Loucy (cell line): ENCODE results near the gene DNAL4.

ENCODE experiments used
- H2AFZ ChIP-seq: fragments of 200-600 bp; sonication (generic); 2 replicates; pipeline ENCODE4 v1.6.0; 2016; ENCODE audit warnings: antibody characterized with exemption, mild to moderate bottlenecking, low read length, moderate library complexity
- H3F3A ChIP-seq: fragments of 200-600 bp; 2 replicates; pipeline ENCODE4 v1.6.0; 2016; ENCODE audit warnings: antibody characterized with exemption, low read depth, mild to moderate bottlenecking
- H3K27me3 ChIP-seq: fragments of 200-600 bp; sonication (generic); 2 replicates; pipeline ENCODE4 v1.6.1; 2014; ENCODE audit warnings: low read length, mild to moderate bottlenecking; ENCODE audit not compliant: insufficient read depth, poor library complexity, severe bottlenecking
- H3K36me3 ChIP-seq: fragments of 200-600 bp; sonication (generic); 2 replicates; pipeline ENCODE4 v1.6.1; 2016; ENCODE audit warnings: low read length; ENCODE audit not compliant: insufficient read depth
- H3K4me1 ChIP-seq: fragments of 200-600 bp; sonication (generic); 2 replicates; pipeline ENCODE4 v1.5.1; 2014; ENCODE audit warnings: low read length, mild to moderate bottlenecking; ENCODE audit not compliant: insufficient read depth, poor library complexity, severe bottlenecking
- H3K4me2 ChIP-seq: fragments of 200-600 bp; sonication (generic); 2 replicates; pipeline ENCODE4 v1.6.0; 2014; ENCODE audit warnings: antibody characterized with exemption, low read length, low read depth, mild to moderate bottlenecking; ENCODE audit not compliant: poor library complexity, severe bottlenecking
- H3K4me3 ChIP-seq: fragments of 200-600 bp; sonication (generic); 2 replicates; pipeline ENCODE4 v1.5.1; 2014; ENCODE audit warnings: low read length, mild to moderate bottlenecking, mixed read lengths; ENCODE audit not compliant: poor library complexity, severe bottlenecking
- H3K79me2 ChIP-seq: fragments of 200-600 bp; sonication (generic); 2 replicates; pipeline ENCODE4 v1.6.1; 2014; ENCODE audit warnings: low read length; ENCODE audit not compliant: insufficient read depth
- H3K9ac ChIP-seq: fragments of 200-600 bp; sonication (generic); 2 replicates; pipeline ENCODE4 v1.6.0; 2014; ENCODE audit warnings: mild to moderate bottlenecking, low read depth, low read length, moderate library complexity; ENCODE audit not compliant: poor library complexity, severe bottlenecking
- H3K9me2 ChIP-seq: fragments of 200-600 bp; sonication (generic); replicated peaks from 2 replicates; pipeline ENCODE4 v1.6.1; 2016; ENCODE audit warnings: low read depth, low read length, mixed read lengths
- H3K9me3 ChIP-seq: fragments of 200-600 bp; sonication (generic); 2 replicates; pipeline ENCODE4 v1.6.1; 2014; ENCODE audit warnings: mild to moderate bottlenecking, antibody characterized with exemption, low read length, low read depth; ENCODE audit not compliant: insufficient read depth
- H4K20me1 ChIP-seq: fragments of 200-600 bp; sonication (generic); 2 replicates; pipeline ENCODE4 v1.6.0; 2014; ENCODE audit warnings: antibody characterized with exemption, low read length, mild to moderate bottlenecking; ENCODE audit not compliant: insufficient read depth, poor library complexity, severe bottlenecking
- CTCF ChIP-seq: fragments of 200-600 bp; sonication (generic); conservative IDR thresholded peaks from 2 replicates; pipeline ENCODE4 v1.5.1; 2014; ENCODE audit warnings: mild to moderate bottlenecking, antibody characterized with exemption, low read length
- EZH2phosphoT487 ChIP-seq: fragments of 200-600 bp; IDR thresholded peaks from 2 replicates; pipeline ENCODE4 v1.6.1; 2018; ENCODE audit warnings: antibody characterized with exemption, mild to moderate bottlenecking, moderate library complexity, borderline replicate concordance

DNAL4 gene

GRCh38 chr22:38841635-38842034 is 47.7 kb upstream of the DNAL4 start:
- H3K79me2 ChIP-seq: 0 out of 2 replicates have a peak, but pooled peaks cover 6% of the 10 kb centered on the region
- no peaks in the 10 kb centered on the region for H3K9me2 ChIP-seq
- H2AFZ ChIP-seq: no peak overlapping the region
- H3K36me3 ChIP-seq: no peaks in the 10 kb centered on the region
- no peaks in the 10 kb centered on the region for H3F3A ChIP-seq
- H3K4me1 ChIP-seq: peaks cover 11% of the 10 kb centered on the region
- H4K20me1 ChIP-seq: no peaks in the 10 kb centered on the region
- H3K27me3 ChIP-seq: peaks cover 6% of the 10 kb centered on the region
- no peak overlapping the region for H3K4me3 ChIP-seq
- no peak overlapping the region for H3K9ac ChIP-seq
- H3K9me3 ChIP-seq: no peaks in the 10 kb centered on the region
- TF ChIP-seq EZH2phosphoT487 (no peak), CTCF (no peak)
- peak overlapping the region; percentile 18 for H3K4me2 ChIP-seq

- Histone ChIP-seq H3K4me3 (no peak overlapping the region), H3F3A (no peaks in the 10 kb centered on the region), H4K20me1 (no peaks in the 10 kb centered on the region), H3K4me1 (peaks cover 11% of the 10 kb centered on the region), H3K27me3 (peaks cover 6% of the 10 kb centered on the region), H3K79me2 (0 out of 2 replicates have a peak, but pooled peaks cover 6% of the 10 kb centered on the region), H3K9ac (no peak overlapping the region), H3K4me2 (peak overlapping the region; percentile 18), H3K9me3 (no peaks in the 10 kb centered on the region), H3K9me2 (no peaks in the 10 kb centered on the region), H3K36me3 (no peaks in the 10 kb centered on the region), H2AFZ (no peak overlapping the region)
- TF ChIP-seq CTCF (no peak), EZH2phosphoT487 (no peak)
Observed at GRCh38 chr22:38841211-38841610, 47.3 kb upstream of the DNAL4 start.

GRCh38 chr22:38840129-38840528 is 46.2 kb upstream of the DNAL4 start:
- H3K36me3 ChIP-seq: no peaks in the 10 kb centered on the region
- no peaks in the 10 kb centered on the region for H3F3A ChIP-seq
- no peaks in the 10 kb centered on the region for H4K20me1 ChIP-seq
- 0 out of 2 replicates have a peak, but pooled peaks cover 6% of the 10 kb centered on the region for H3K79me2 ChIP-seq
- no peak for TF ChIP-seq EZH2phosphoT487
- no peak for TF ChIP-seq CTCF
- no peaks in the 10 kb centered on the region for H3K9me2 ChIP-seq
- peaks cover 11% of the 10 kb centered on the region for H3K4me1 ChIP-seq
- H2AFZ ChIP-seq: no peak overlapping the region
- H3K4me2 ChIP-seq: no peak overlapping the region
- H3K9ac ChIP-seq: no peak overlapping the region
- H3K9me3 ChIP-seq: no peaks in the 10 kb centered on the region
- H3K27me3 ChIP-seq: peaks cover 6% of the 10 kb centered on the region
- H3K4me3 ChIP-seq: no peak overlapping the region
